Prostate gland (tissue), 2 donors: ENCODE results near the gene FAM13B.

Experiments
- POLR2A ChIP-seq: fragments of 450-650 bp; IDR thresholded peaks from one replicate; pipeline ENCODE4 v1.6.1; 2016; ENCODE audit warnings: antibody characterized with exemption, mild to moderate bottlenecking
- TF ChIP-seq, protein P1 (sequence below), 4 experiments: fragments of 200-600 bp in 2 of 4; fragments of 450-650 bp in 2 of 4; sonication (generic) in 2 of 4; IDR thresholded peaks; 1 replicate in 3 of 4; 2 replicates in 1 of 4; pipeline ENCODE4 v1.5.1; 2016 to 2019; ENCODE audit warnings: antibody characterized with exemption in 4 of 4, mild to moderate bottlenecking in 2 of 4, moderate library complexity in 2 of 4

- TF ChIP-seq, protein P1, sequence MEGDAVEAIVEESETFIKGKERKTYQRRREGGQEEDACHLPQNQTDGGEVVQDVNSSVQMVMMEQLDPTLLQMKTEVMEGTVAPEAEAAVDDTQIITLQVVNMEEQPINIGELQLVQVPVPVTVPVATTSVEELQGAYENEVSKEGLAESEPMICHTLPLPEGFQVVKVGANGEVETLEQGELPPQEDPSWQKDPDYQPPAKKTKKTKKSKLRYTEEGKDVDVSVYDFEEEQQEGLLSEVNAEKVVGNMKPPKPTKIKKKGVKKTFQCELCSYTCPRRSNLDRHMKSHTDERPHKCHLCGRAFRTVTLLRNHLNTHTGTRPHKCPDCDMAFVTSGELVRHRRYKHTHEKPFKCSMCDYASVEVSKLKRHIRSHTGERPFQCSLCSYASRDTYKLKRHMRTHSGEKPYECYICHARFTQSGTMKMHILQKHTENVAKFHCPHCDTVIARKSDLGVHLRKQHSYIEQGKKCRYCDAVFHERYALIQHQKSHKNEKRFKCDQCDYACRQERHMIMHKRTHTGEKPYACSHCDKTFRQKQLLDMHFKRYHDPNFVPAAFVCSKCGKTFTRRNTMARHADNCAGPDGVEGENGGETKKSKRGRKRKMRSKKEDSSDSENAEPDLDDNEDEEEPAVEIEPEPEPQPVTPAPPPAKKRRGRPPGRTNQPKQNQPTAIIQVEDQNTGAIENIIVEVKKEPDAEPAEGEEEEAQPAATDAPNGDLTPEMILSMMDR (IDR thresholded peaks at IDR 0.05): no peak
- no peak for TF ChIP-seq POLR2A
These were observed 116.0 kb downstream of the FAM13B start for GRCh38 chr5:137916923-137917322.
